Osteocyte (in vitro differentiated cells): ENCODE results near the gene REC8. TPM values are rescaled to one million over a fixed set of nuclear protein-coding genes. Genes with fewer than 3 reads are reported as not detected.

Source experiments
- DNase-seq: peaks from one replicate; pipeline ENCODE4 v3.0.0; 2021; ENCODE audit warnings: mixed read lengths; ENCODE audit not compliant: unreplicated experiment; ENCODE audit errors: extremely low spot score
- H3K27ac Mint-ChIP-seq: one replicate; pipeline ENCODE4 v1.8.0; 2021; ENCODE audit warnings: mild to moderate bottlenecking, mixed read lengths; ENCODE audit not compliant: unreplicated experiment
- H3K27me3 Mint-ChIP-seq: one replicate; pipeline ENCODE4 v1.8.0; 2021; ENCODE audit warnings: mixed read lengths; ENCODE audit not compliant: unreplicated experiment
- H3K36me3 Mint-ChIP-seq: one replicate; pipeline ENCODE4 v1.8.0; 2021; ENCODE audit warnings: mixed read lengths; ENCODE audit not compliant: unreplicated experiment
- H3K4me1 Mint-ChIP-seq: one replicate; pipeline ENCODE4 v1.8.0; 2021; ENCODE audit warnings: mixed read lengths; ENCODE audit not compliant: unreplicated experiment
- H3K4me3 Mint-ChIP-seq: one replicate; pipeline ENCODE4 v1.8.0; 2021; ENCODE audit warnings: mild to moderate bottlenecking, moderate library complexity, mixed read lengths; ENCODE audit not compliant: unreplicated experiment
- H3K9me3 Mint-ChIP-seq: one replicate; pipeline ENCODE4 v1.8.0; 2021; ENCODE audit warnings: mixed read lengths; ENCODE audit not compliant: unreplicated experiment
- CTCF ChIP-seq: fragments of 200-600 bp; sonication (generic); IDR thresholded peaks from 2 replicates; pipeline ENCODE4 v1.5.0; 2021; ENCODE audit warnings: antibody characterized with exemption, mild to moderate bottlenecking, moderate library complexity
- total RNA-seq: library from RNA; stranded (reverse); gene quantifications from 2 replicates; pipeline ENCODE4 v1.2.1, GENCODE V29; 2021

REC8 gene
- total RNA-seq, 1 donor from 2014 or later: 8.1 TPM

DNA sequence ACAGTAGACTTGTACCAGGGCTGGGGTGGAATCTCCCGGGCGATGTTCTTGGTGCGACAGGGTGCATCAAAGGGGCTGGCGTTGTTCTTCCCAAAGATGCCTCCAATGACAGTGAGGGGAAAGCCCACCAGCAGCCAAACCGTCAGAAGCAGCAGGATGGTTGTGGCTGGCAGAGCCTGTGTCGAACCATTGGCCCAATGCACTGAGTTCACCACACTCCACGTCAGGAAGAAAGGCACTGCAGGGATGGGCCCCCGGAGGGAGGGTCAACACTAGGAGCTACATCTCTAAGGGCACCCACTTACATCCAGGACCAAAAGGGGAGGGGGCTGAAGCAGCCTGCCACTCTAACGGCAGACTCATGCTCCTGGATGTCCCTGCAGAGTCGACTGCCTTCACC is 18.5 kb downstream of the REC8 start:
- no peak for DNase-seq
- Mint-ChIP-seq H3K9me3 (no peaks in the 10 kb centered on the region), H3K36me3 (peaks cover 15% of the 10 kb centered on the region), H3K4me3 (no peak overlapping the region), H3K4me1 (peaks cover 36% of the 10 kb centered on the region), H3K27ac (peak overlapping the region; percentile 27), H3K27me3 (no peaks in the 10 kb centered on the region)
- TF ChIP-seq CTCF: no peak

GRCh38 chr14:24192933-24193332 is 21.1 kb downstream of the REC8 start:
- H3K4me1 Mint-ChIP-seq: peaks cover 39% of the 10 kb centered on the region
- H3K9me3 Mint-ChIP-seq: no peaks in the 10 kb centered on the region
- no peak for TF ChIP-seq CTCF
- H3K27me3 Mint-ChIP-seq: no peaks in the 10 kb centered on the region
- no peak overlapping the region for H3K27ac Mint-ChIP-seq
- no peak overlapping the region for H3K4me3 Mint-ChIP-seq
- no peak for DNase-seq
- peaks cover 15% of the 10 kb centered on the region for H3K36me3 Mint-ChIP-seq

- H3K27me3 Mint-ChIP-seq: no peaks in the 10 kb centered on the region
- peaks cover 38% of the 10 kb centered on the region for H3K4me1 Mint-ChIP-seq
- no peaks in the 10 kb centered on the region for H3K9me3 Mint-ChIP-seq
- peak overlapping the region; percentile 88 for H3K4me3 Mint-ChIP-seq
- TF ChIP-seq CTCF: no peak
- H3K27ac Mint-ChIP-seq: peak overlapping the region; percentile 95
- H3K36me3 Mint-ChIP-seq: peaks cover 20% of the 10 kb centered on the region
- no peak for DNase-seq
Measured at GRCh38 chr14:24194186-24194872, 22.4 kb downstream of the REC8 start.

DNA sequence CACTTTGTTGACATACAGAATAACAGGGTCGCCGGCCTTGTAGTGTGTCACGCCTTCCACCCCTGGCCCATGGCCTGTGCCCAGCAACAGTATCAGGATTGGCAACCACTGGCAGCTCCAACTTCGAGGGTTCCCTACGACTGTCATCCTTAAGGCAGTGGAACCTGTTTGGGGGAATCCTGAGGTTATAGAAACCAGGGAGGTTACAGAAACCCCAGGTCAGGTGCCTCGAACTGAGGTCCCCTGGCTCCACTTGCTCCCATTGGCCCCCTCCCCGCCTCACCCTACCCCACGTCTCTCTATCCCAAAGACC is 22.9 kb downstream of the REC8 start:
- TF ChIP-seq CTCF: no peak
- DNase-seq: no peak
- Mint-ChIP-seq H3K27me3 (no peaks in the 10 kb centered on the region), H3K4me1 (peaks cover 37% of the 10 kb centered on the region), H3K4me3 (peak overlapping the region; percentile 88), H3K36me3 (peaks cover 20% of the 10 kb centered on the region), H3K9me3 (no peaks in the 10 kb centered on the region), H3K27ac (peak overlapping the region; percentile 95)

GRCh38 chr14:24195186-24196070 is 23.5 kb downstream of the REC8 start, which contains the start of gene TM9SF1:
TM9SF1 (minus strand) TSS chr14:24195441; CDS start chr14:24195019, 422 bp downstream.
- no peaks in the 10 kb centered on the region for H3K27me3 Mint-ChIP-seq
- peaks cover 37% of the 10 kb centered on the region for H3K4me1 Mint-ChIP-seq
- no peaks in the 10 kb centered on the region for H3K9me3 Mint-ChIP-seq
- DNase-seq: peak; percentile 94
- peaks cover 20% of the 10 kb centered on the region for H3K36me3 Mint-ChIP-seq
- TF ChIP-seq CTCF: no peak
- peak within 1 kb of the TSS; percentile 88 for H3K4me3 Mint-ChIP-seq
- H3K27ac Mint-ChIP-seq: peak within 1 kb of the TSS; percentile 95
